Measurements from ENCODE around the gene OPHN1. TPM values are rescaled to one million over a fixed set of nuclear protein-coding genes. Genes with fewer than 3 reads are reported as not detected.

Gene OPHN1
- total RNA-seq, 1 donor from 2014 or later = 0.04 TPM

- ChIA-PET POLR2A (no interaction called here), CTCF (no interaction called here)
- ATAC-seq (ENCODE audit: low read depth) = no peak
- no peak overlapping the region for H3K4me3 Mint-ChIP-seq
- TF ChIP-seq CTCF (IDR thresholded peaks at IDR 0.05) = no peak
- H3K9me3 Mint-ChIP-seq = no peaks in the 10 kb centered on the region
- H3K27me3 Mint-ChIP-seq = no peaks in the 10 kb centered on the region
- H3K27ac Mint-ChIP-seq = no peak overlapping the region
- no peaks in the 10 kb centered on the region for H3K4me1 Mint-ChIP-seq
- no peak for DNase-seq
- H3K36me3 Mint-ChIP-seq (ENCODE audit: low read depth) = no peaks in the 10 kb centered on the region
- intact Hi-C loops (cut with micrococcal nuclease) = no loop called here
These were observed 69.3 kb downstream of the OPHN1 start for GRCh38 chrX:68363984-68364383.

- intact Hi-C loops (cut with micrococcal nuclease) = loop anchor here (10.0 kb wide), 1 partner anchor 56 kb away; no protein-coding TSS in a partner anchor
- POLR2A ChIA-PET = no interaction called here
- H3K9me3 Mint-ChIP-seq = no peaks in the 10 kb centered on the region
- DNase-seq = no peak
- TF ChIP-seq CTCF (IDR thresholded peaks at IDR 0.05) = no peak
- no peaks in the 10 kb centered on the region for H3K36me3 Mint-ChIP-seq (ENCODE audit: low read depth)
- no peaks in the 10 kb centered on the region for H3K27me3 Mint-ChIP-seq
- ATAC-seq (ENCODE audit: low read depth) = no peak
- CTCF ChIA-PET = no interaction called here
- no peak overlapping the region for H3K4me3 Mint-ChIP-seq
- H3K4me1 Mint-ChIP-seq = no peaks in the 10 kb centered on the region
- H3K27ac Mint-ChIP-seq = no peak overlapping the region
These were observed 74.6 kb downstream of the OPHN1 start for GRCh38 chrX:68358679-68359078.

- CTCF ChIA-PET = no interaction called here
- intact Hi-C loops (cut with micrococcal nuclease) = loop anchor here (10.0 kb wide), 1 partner anchor 59 kb away; no protein-coding TSS in a partner anchor
- ATAC-seq (ENCODE audit: low read depth) = no peak
- Mint-ChIP-seq H3K4me1 (no peaks in the 10 kb centered on the region), H3K27me3 (no peaks in the 10 kb centered on the region), H3K36me3 (ENCODE audit: low read depth) (no peaks in the 10 kb centered on the region), H3K9me3 (no peaks in the 10 kb centered on the region), H3K27ac (no peak overlapping the region), H3K4me3 (no peak overlapping the region)
- no peak for TF ChIP-seq CTCF (IDR thresholded peaks at IDR 0.05)
- POLR2A ChIA-PET = no interaction called here
- no peak for DNase-seq
These were observed 77.7 kb downstream of the OPHN1 start for GRCh38 chrX:68355629-68355920.

- Mint-ChIP-seq H3K4me1 (no peaks in the 10 kb centered on the region), H3K4me3 (no peak overlapping the region)
- no peak for ATAC-seq (ENCODE audit: low read depth)
These were observed 78.2 kb downstream of the OPHN1 start for GRCh38 chrX:68354879-68355628.

GRCh38 chrX:68345025-68345424 lies 88.3 kb downstream of the OPHN1 start:
- peaks cover 3% of the 10 kb centered on the region for H3K9me3 Mint-ChIP-seq
- H3K36me3 Mint-ChIP-seq (ENCODE audit: low read depth) = no peaks in the 10 kb centered on the region
- no peak for DNase-seq
- no peaks in the 10 kb centered on the region for H3K4me1 Mint-ChIP-seq
- no peak overlapping the region for H3K4me3 Mint-ChIP-seq
- intact Hi-C loops (cut with micrococcal nuclease) = no loop called here
- TF ChIP-seq CTCF (IDR thresholded peaks at IDR 0.05) = no peak
- H3K27me3 Mint-ChIP-seq = no peaks in the 10 kb centered on the region
- ChIA-PET POLR2A (no interaction called here), CTCF (no interaction called here)
- no peak for ATAC-seq (ENCODE audit: low read depth)
- H3K27ac Mint-ChIP-seq = no peak overlapping the region

More at GRCh38 chrX:68354879-68355628, 78.2 kb downstream of the OPHN1 start:
- TF ChIP-seq CTCF (IDR thresholded peaks at IDR 0.05) = no peak
- POLR2A ChIA-PET = no interaction called here
- Mint-ChIP-seq H3K9me3 (no peaks in the 10 kb centered on the region), H3K36me3 (ENCODE audit: low read depth) (no peaks in the 10 kb centered on the region), H3K27ac (no peak overlapping the region), H3K27me3 (no peaks in the 10 kb centered on the region)
- no peak for DNase-seq
- intact Hi-C loops (cut with micrococcal nuclease) = loop anchor here (10.0 kb wide), 1 partner anchor 60 kb away; no protein-coding TSS in a partner anchor
- CTCF ChIA-PET = no interaction called here
